Measurements from ENCODE around the gene PM20D2.

GRCh38 chr6:89098461-89098860 is 47.4 kb upstream of the PM20D2 start:
- TF ChIP-seq, protein P1, sequence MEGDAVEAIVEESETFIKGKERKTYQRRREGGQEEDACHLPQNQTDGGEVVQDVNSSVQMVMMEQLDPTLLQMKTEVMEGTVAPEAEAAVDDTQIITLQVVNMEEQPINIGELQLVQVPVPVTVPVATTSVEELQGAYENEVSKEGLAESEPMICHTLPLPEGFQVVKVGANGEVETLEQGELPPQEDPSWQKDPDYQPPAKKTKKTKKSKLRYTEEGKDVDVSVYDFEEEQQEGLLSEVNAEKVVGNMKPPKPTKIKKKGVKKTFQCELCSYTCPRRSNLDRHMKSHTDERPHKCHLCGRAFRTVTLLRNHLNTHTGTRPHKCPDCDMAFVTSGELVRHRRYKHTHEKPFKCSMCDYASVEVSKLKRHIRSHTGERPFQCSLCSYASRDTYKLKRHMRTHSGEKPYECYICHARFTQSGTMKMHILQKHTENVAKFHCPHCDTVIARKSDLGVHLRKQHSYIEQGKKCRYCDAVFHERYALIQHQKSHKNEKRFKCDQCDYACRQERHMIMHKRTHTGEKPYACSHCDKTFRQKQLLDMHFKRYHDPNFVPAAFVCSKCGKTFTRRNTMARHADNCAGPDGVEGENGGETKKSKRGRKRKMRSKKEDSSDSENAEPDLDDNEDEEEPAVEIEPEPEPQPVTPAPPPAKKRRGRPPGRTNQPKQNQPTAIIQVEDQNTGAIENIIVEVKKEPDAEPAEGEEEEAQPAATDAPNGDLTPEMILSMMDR (IDR thresholded peaks at IDR 0.05): no peak
- TF ChIP-seq ZFX (IDR thresholded peaks at IDR 0.05; ENCODE audit: borderline replicate concordance): no peak
